ENCODE data around the gene SLC11A1.

DNA sequence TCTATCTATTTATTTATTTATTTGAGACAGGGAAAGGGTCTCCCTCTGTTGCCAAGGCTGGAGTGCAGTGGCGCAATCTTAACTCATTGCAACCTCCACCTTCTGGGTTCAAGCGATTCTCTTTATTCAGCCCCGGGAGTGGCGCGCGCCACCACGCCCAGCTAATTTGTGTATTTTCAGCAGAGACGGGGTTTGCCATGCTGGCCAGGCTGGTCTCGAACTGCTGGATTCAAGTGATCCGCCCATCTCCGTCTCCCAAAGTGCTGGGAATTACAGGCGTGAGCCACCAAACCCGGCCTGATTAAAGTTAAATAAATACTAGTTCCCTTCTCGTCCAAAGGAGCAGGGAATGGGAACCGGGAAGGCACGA lies 13.4 kb downstream of the SLC11A1 start:
- TF ChIP-seq EZH2 (IDR thresholded peaks at IDR 0.05; ENCODE audit: low read depth, unreplicated experiment) (no peak), POLR2AphosphoS5 (IDR thresholded peaks at IDR 0.05; ENCODE audit: low read depth) (no peak), ZNF114 (CRISPR knock-in tag; IDR thresholded peaks at IDR 0.05) (no peak), CREB1 (CRISPR knock-in tag; IDR thresholded peaks at IDR 0.05; ENCODE audit: low read depth) (no peak), EZH2phosphoT487 (IDR thresholded peaks at IDR 0.05; ENCODE audit: unreplicated experiment) (no peak), NANOG (IDR thresholded peaks at IDR 0.05; ENCODE audit: borderline replicate concordance) (no peak), JUNB (IDR thresholded peaks at IDR 0.05; ENCODE audit: unreplicated experiment) (no peak), STAT1 (IDR thresholded peaks at IDR 0.05; ENCODE audit: unreplicated experiment) (no peak), ZNF331 (CRISPR knock-in tag; IDR thresholded peaks at IDR 0.05; ENCODE audit: low read depth) (no peak)
- TF ChIP-seq, protein P1, sequence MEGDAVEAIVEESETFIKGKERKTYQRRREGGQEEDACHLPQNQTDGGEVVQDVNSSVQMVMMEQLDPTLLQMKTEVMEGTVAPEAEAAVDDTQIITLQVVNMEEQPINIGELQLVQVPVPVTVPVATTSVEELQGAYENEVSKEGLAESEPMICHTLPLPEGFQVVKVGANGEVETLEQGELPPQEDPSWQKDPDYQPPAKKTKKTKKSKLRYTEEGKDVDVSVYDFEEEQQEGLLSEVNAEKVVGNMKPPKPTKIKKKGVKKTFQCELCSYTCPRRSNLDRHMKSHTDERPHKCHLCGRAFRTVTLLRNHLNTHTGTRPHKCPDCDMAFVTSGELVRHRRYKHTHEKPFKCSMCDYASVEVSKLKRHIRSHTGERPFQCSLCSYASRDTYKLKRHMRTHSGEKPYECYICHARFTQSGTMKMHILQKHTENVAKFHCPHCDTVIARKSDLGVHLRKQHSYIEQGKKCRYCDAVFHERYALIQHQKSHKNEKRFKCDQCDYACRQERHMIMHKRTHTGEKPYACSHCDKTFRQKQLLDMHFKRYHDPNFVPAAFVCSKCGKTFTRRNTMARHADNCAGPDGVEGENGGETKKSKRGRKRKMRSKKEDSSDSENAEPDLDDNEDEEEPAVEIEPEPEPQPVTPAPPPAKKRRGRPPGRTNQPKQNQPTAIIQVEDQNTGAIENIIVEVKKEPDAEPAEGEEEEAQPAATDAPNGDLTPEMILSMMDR (conservative IDR thresholded peaks at IDR 0.05; ENCODE audit: low read depth in 2 of 2) = no peak
- TF ChIP-seq, protein P2, sequence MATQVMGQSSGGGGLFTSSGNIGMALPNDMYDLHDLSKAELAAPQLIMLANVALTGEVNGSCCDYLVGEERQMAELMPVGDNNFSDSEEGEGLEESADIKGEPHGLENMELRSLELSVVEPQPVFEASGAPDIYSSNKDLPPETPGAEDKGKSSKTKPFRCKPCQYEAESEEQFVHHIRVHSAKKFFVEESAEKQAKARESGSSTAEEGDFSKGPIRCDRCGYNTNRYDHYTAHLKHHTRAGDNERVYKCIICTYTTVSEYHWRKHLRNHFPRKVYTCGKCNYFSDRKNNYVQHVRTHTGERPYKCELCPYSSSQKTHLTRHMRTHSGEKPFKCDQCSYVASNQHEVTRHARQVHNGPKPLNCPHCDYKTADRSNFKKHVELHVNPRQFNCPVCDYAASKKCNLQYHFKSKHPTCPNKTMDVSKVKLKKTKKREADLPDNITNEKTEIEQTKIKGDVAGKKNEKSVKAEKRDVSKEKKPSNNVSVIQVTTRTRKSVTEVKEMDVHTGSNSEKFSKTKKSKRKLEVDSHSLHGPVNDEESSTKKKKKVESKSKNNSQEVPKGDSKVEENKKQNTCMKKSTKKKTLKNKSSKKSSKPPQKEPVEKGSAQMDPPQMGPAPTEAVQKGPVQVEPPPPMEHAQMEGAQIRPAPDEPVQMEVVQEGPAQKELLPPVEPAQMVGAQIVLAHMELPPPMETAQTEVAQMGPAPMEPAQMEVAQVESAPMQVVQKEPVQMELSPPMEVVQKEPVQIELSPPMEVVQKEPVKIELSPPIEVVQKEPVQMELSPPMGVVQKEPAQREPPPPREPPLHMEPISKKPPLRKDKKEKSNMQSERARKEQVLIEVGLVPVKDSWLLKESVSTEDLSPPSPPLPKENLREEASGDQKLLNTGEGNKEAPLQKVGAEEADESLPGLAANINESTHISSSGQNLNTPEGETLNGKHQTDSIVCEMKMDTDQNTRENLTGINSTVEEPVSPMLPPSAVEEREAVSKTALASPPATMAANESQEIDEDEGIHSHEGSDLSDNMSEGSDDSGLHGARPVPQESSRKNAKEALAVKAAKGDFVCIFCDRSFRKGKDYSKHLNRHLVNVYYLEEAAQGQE (IDR thresholded peaks at IDR 0.05; ENCODE audit: unreplicated experiment) = no peak
- TF ChIP-seq, protein P3, sequence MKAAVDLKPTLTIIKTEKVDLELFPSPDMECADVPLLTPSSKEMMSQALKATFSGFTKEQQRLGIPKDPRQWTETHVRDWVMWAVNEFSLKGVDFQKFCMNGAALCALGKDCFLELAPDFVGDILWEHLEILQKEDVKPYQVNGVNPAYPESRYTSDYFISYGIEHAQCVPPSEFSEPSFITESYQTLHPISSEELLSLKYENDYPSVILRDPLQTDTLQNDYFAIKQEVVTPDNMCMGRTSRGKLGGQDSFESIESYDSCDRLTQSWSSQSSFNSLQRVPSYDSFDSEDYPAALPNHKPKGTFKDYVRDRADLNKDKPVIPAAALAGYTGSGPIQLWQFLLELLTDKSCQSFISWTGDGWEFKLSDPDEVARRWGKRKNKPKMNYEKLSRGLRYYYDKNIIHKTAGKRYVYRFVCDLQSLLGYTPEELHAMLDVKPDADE (IDR thresholded peaks at IDR 0.05) = no peak

Measured in GM23338 (cell line).